Measurements from ENCODE around the gene CCDC33. TPM values are rescaled to one million over a fixed set of nuclear protein-coding genes. Genes with fewer than 3 reads are reported as not detected.

Gene CCDC33
- total RNA-seq, 1 donor from 2014 or later = 0.25 TPM

- no peak overlapping the region for H3K4me3 ChIP-seq (ENCODE audit: low read depth, low read length)
- no peak for TF ChIP-seq CTCF (IDR thresholded peaks at IDR 0.05; ENCODE audit: insufficient read depth, low read length, poor library complexity, severe bottlenecking)
- H3K36me3 ChIP-seq (ENCODE audit: control insufficient read depth, insufficient read depth, low read length) = no peaks in the 10 kb centered on the region
- H3K27me3 ChIP-seq (ENCODE audit: control insufficient read depth, insufficient read depth, low read length) = peaks cover 22% of the 10 kb centered on the region
- no peak for DNase-seq (ENCODE audit: low read depth)
Measured at GRCh38 chr15:74290645-74291044, 54.5 kb downstream of the CCDC33 start.

- no peak for TF ChIP-seq CTCF (IDR thresholded peaks at IDR 0.05; ENCODE audit: insufficient read depth, low read length, poor library complexity, severe bottlenecking)
- no peak for DNase-seq (ENCODE audit: low read depth)
- H3K36me3 ChIP-seq (ENCODE audit: control insufficient read depth, insufficient read depth, low read length) = no peaks in the 10 kb centered on the region
- H3K4me3 ChIP-seq (ENCODE audit: low read depth, low read length) = no peak overlapping the region
- H3K27me3 ChIP-seq (ENCODE audit: control insufficient read depth, insufficient read depth, low read length) = peaks cover 22% of the 10 kb centered on the region
Measured at GRCh38 chr15:74291101-74292071, 55.3 kb downstream of the CCDC33 start.

- DNase-seq (ENCODE audit: low read depth) = no peak
- no peak for TF ChIP-seq CTCF (IDR thresholded peaks at IDR 0.05; ENCODE audit: insufficient read depth, low read length, poor library complexity, severe bottlenecking)
- H3K36me3 ChIP-seq (ENCODE audit: control insufficient read depth, insufficient read depth, low read length) = no peaks in the 10 kb centered on the region
Measured at GRCh38 chr15:74293021-74293810, 57.1 kb downstream of the CCDC33 start.

GRCh38 chr15:74294010-74294409 is 57.9 kb downstream of the CCDC33 start:
- H3K4me3 ChIP-seq (ENCODE audit: low read depth, low read length) = no peak overlapping the region
- DNase-seq (ENCODE audit: low read depth) = no peak
- TF ChIP-seq CTCF (IDR thresholded peaks at IDR 0.05; ENCODE audit: insufficient read depth, low read length, poor library complexity, severe bottlenecking) = no peak
- no peaks in the 10 kb centered on the region for H3K36me3 ChIP-seq (ENCODE audit: control insufficient read depth, insufficient read depth, low read length)
- peaks cover 21% of the 10 kb centered on the region for H3K27me3 ChIP-seq (ENCODE audit: control insufficient read depth, insufficient read depth, low read length)

More at GRCh38 chr15:74293021-74293810, 57.1 kb downstream of the CCDC33 start:
- no peak overlapping the region for H3K4me3 ChIP-seq (ENCODE audit: low read depth, low read length)
- H3K27me3 ChIP-seq (ENCODE audit: control insufficient read depth, insufficient read depth, low read length) = peaks cover 19% of the 10 kb centered on the region

- no peak for TF ChIP-seq CTCF (IDR thresholded peaks at IDR 0.05; ENCODE audit: insufficient read depth, low read length, poor library complexity, severe bottlenecking)
- Histone ChIP-seq H3K4me3 (ENCODE audit: low read depth, low read length) (no peak overlapping the region), H3K36me3 (ENCODE audit: control insufficient read depth, insufficient read depth, low read length) (no peaks in the 10 kb centered on the region), H3K27me3 (ENCODE audit: control insufficient read depth, insufficient read depth, low read length) (peaks cover 35% of the 10 kb centered on the region)
- DNase-seq (ENCODE audit: low read depth) = no peak
Measured at GRCh38 chr15:74295800-74296199, 59.7 kb downstream of the CCDC33 start.
